GM21717 (cell line): ENCODE results near the gene PDE1C.

ENCODE experiments used
- ATAC-seq: cut with Tn5 transposase; IDR thresholded peaks from one replicate; pipeline ENCODE4 v1.9.1; 2021; ENCODE audit warnings: mild to moderate bottlenecking, moderate library complexity; ENCODE audit not compliant: unreplicated experiment

The PDE1C gene

DNA sequence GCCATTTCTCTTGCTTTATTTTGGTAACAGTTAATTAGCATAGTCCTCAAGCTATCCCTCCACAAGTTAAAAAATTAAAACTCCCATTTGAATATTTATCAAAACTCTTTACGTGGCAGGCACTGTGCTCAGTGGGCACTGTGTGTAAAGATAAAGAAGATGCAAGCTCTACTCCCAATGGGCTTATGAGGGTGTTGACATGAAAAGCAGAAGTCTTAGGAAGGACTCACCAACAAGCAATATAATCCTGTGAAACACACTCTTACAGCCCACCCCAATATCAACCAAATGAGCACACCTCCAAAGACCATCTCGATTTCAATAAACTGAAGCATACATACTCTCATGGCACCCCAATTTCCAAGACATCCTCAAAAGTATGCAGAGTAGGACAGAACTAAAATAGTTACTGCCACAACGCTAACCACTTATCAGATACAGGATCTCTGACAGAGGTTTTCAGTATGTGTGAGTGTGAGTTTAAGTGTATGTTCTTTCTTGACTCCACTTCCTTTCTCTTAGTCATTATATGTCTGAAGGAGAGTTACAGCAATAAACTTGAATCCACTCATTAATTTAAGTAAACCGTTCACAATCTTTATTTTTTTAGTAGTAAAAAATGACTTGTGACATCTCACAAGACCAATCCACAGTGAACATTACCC, 120.0 kb downstream of the PDE1C start:
- no peak for ATAC-seq

DNA sequence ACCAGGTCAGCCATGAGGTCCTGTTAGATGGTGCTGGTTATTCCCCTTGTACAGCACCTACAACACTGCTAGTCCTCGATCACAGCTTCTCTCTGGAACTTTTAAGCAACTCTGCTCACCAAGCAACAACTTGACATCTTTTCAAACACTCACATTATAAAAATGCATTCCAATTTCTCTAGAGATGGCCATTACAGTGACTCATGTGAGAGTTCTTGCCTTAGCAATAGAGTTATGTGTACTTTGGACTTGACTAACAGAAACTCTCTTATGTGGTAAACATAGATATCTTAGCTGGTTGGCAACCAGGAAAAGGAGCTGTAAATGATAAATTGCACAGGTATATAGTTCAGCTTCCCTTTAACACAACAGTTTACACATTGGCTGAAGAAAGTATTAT, 122.2 kb downstream of the PDE1C start:
- no peak for ATAC-seq

DNA sequence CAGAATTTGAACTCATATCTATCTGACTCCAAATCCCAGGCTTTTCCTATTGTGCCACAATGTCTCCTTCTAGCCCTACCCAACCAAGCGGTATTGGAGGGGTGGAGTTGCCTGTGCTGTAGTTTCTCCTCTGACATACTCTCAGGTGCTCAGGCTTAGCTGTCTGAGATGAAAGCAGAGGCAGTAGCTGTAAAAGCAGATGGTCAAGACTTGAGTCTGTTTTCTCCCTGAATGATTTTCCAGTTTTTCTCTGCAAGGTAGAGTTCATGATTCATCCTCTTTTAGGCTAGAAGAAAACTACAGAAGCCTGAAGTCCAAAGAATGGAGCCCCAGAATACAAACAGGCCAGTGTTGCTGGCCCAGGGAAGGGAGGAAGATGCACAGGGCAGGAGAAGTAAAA, 130.0 kb downstream of the PDE1C start:
- ATAC-seq = no peak

DNA sequence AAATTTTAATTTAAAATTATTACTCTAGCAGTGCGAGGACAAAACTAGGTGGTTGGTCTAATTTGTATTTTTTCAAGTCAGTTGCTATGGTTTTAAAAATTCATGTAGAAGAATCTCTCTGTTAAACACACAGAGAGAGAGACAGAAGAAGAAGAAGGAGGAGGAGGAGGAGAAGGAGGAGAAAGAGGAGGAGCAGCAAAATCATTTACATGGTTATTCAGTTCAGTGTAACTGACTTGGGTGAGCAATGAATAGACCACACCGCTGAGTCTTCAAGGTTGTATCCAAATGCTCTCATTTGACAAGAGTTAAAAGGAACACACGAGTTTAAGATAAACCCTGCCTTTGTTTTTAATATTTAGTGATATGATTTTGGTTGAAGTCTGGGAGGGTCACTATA, 131.1 kb downstream of the PDE1C start:
- ATAC-seq = no peak

DNA sequence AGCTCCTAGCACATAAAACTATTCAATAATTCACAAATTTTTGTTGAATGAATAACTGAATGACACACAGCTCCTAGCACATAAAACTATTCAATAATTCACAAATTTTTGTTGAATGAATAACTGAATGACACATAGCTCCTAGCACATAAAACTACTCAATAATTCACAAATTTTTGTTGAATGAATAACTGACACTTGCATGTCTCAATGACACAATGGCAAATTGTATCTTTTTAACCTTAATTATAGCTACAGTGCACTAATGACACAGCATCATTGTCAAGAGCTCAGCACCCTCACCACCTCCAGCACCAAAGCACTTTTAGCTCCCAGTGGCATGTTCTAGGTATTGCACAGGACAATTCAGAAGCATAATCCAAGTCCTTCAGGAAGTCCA, 131.6 kb downstream of the PDE1C start:
- ATAC-seq = no peak

DNA sequence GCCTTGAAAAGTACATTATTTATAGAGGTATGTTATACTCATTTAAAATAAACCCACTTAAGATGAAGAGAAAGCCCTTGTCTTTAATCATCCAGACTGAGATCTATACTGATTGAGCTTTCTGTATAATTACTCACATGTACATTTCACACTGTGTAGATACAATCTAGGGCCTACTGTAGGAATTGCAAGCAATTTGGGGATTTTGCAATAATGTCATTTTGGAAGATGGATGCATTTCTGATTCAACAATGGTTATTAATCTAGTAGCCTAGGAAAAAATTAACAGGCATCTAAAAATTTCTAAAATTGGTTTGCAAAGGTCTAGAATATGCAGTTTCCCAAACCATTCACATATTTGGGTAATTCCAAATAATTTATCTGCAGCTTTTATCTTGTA, 132.2 kb downstream of the PDE1C start:
- no peak for ATAC-seq

DNA sequence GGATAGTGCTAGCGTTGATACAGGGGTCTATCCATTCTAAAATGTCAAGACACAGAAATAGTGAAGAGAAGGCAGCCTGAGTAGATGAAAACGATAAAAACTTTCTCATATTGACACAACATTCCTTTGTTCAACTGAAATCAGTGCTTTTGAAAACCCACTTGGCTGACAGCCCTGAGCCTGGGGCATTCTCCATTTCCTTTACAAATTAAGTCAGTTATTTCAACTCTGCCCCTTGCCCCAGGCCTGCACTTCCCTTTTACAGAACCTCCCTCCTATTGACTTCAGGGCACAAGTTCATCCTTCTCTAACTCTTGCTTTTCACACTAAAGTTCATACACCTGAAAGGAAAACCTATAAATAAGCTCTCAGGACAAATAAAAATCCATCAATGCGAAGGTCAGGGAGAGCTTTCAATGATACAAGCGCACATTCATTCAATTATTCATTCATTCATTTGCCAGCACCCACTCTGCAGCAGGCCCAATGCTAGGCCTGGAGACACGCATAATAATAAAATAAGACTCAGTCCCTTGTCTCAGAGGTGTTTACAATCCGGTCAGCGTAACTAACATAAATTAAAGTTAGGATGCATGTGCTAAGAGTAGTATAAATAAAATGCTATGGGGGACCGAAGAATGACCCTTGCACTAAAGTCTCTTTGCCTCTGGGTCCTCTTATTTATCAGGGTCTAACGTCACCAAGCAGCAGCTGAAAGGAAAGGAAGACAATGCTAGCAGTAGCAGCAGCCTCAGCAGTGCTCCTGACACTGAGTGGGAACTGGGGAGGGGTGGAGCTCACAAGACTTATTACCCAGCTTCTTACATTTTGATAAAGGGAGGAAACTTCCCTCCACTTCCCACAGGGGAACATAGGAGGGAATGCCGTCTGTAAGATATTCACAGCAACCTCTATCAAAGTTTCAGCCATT, 134.8 kb downstream of the PDE1C start:
- no peak for ATAC-seq

DNA sequence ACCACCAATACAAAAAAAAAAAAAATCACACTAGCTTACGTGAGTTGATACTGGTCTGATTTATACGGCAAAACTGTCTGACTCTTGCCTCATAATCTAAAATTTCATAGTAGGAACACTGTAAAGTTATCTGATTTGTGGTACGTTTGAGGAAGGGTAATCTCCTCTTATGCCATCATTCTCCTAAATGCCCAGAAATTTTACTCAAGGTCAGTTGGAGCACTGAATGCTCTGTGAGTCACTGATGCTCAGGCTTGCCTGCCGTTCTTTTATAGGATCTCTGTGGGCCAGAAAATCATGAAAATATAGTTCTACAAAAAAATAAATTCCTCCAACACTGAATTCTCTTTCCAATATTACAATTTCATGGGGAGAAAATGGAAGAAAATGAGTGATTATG, 135.7 kb downstream of the PDE1C start:
- ATAC-seq = no peak

DNA sequence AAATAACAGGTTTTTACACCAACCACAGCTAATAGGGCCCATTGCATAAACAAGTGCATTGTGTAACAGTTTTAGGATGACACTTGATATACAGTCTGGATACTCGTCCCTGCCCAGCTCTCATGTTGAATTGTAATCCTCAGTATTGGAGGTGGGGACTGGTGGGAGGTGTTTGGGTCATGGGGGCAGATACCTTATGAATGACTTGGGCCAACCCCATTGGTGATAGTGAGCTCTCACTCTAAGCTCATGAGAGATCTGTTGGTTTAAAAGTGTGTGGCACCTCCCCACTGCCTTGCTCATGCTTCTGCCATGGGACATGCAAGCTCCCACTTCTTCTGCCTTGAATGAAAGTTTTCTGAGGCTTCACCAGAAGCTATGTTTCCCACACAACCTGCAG, 136.7 kb downstream of the PDE1C start:
- no peak for ATAC-seq

DNA sequence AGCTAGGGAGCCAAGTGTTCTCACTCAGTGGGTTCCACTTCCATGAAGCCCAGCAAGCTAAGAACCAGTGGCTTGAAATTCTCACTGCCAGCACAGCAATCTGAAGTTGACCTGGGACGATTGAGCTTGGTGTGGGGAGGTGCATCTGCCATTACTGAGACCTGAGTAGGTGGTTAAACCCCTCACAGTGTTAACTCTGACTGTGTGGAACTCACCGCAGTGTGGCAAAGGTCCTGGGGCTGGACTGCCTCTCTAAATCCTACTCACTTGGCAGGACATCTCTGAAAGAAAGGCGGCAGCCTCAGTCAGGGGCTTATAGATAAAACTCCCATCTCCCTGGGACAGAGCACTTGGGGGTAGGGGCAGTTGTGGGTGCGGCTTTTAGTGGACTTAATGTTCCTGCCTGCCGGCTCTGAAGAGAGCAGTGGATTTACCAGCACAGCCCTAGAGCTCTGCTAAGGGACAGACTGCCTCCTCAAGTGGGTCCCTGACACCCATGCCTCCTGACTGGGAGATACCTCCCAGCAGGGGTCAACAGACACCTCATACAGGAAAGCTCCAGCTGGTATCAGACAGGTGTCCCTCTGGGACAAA, 143.1 kb downstream of the PDE1C start:
- no peak for ATAC-seq

DNA sequence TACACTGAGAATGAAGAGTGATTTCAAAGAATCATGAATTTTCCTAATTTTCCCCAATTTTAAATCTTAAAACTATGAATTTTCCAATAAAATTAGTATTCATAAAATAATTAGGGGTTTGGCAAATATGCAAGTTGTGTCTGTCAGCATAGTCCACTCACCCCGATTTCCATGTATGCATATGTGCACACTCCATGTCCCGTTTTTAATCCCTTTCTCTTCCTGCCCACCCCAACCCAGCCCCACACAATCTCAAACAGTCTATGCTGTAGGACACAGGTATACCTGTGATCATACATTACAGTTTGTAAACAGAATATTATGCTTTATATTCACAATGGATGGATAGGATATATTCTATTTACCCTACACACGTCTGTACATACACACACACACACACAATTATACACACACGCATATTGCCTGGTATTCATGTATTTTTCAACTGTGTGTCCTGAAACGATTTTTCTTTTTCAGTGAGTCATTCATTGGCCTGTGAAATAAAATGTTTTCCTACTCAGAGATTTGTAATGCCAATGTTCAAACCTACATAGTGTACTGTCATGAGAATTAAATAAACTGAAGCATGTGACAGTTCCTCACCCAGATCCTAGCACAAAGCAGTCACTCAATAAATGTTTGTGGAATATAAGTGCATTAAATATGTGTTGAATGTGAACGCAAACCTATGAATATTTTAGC, 144.3 kb downstream of the PDE1C start:
- no peak for ATAC-seq

DNA sequence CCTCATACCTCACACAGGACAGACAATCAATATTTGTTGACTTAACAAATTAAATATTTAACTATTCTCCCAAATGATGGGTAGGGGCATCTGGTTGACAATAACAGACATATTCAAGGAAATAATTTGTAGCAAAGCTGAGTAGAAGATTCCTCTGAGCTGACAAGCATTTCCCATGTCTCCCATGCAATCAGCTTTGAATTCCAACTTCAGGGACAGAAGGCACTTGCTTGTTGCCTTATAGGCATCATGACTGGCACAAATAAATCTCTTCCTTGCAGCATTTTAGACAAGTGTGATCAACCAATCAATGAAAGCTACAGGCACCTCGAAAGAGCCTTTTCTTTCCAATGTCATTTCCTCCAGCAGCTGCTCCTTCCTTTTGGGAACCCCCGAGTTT, 146.0 kb downstream of the PDE1C start:
- ATAC-seq = no peak

DNA sequence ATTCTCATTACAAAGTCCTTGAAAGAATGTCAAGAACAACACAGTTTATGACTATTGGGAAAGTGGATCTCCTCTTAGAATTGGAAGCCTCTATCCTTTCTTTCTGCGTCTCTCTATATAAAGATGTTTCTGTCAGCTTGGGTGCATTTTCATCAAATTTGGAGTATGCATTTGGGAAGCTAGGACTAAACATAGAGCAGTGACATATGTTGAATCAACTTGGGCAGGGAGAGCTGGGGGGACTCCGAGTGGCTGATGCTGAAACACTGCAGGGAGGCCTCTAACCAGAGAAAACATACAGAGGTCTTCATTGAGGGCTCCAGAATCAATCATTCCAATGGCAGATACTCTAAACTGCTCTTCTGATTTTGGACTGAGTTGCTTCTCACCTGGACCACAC, 147.4 kb downstream of the PDE1C start:
- no peak for ATAC-seq

DNA sequence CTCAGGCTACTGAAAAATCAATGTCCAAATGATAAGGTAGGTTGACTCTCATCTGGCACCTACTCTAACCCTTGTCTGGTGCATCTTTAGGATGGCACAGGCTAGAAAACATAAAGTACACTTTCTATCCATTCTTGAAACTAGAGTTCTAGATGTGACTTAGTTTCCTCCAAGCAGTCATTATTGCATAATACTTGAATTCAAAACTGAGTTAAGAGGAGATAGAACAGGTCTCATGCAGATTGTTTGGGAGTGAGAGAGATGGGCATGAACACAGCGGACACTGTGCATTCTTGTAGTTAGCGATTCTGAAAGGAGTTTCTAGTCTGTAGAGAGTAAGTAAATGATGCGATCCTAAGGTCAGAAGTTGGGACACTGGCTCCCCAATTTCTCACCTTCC, 149.2 kb downstream of the PDE1C start:
- no peak for ATAC-seq

DNA sequence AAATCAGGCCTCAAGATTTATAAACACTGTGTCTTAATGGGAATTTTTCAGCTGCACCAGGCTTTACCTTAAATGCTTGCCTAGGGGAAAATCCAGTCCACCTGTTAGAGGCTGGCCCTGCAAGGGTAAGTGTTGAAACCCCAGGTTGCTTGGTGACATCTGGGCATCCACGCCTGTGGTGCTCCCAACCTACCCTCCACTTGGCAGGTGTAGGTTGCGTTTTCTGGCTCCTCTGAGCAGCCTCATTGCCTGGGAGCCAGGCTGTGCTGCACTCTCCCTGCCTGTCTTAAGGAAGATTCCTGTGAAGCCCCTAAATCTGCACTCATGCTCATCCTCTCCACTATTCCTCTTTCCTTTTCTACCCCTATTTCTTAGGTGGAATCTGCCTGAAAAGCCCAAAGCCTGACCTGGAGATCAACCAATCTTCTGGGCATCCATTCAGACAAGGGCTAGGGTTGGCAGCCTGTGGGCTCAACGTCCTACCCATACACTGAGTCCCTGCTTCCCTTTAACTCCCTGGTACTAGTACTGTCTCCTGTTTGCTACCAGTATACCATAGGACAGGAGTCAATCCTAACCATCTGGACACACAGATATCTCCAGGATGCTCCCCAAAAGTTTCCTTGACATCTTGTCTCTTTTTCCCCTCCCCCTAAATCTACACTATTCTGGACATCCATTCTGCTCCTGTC, 150.4 kb downstream of the PDE1C start:
- ATAC-seq = no peak

DNA sequence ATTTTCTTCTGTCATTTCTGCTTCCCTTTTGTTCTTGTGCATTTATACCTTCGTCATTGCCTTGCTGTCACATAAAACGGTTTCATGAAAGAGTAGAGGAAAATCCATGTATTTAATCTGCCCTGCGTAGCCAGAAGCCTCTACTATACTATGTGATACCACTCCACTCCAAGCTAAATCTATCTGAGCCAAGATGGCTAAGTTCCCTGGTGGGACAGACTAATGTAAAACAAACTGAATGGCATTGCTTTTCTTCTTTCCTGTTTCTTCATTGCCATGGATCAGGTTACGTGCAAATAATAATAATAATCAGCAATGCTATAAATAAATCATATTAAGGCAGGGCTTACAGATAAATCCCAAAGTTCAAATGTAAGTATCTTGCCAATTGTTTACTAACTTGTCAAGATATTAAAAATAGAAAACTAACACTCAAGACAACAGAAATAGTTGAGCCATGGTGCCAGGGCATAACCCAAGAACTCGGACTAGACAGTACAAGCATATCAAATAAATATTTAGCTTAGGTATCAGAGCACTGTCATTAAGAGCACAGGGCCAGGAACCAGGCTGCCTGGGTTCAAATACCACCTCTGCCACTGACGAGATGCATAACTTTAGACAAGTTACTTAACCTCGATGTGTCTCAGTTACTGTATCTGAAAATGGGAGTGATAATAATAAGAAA, 151.4 kb downstream of the PDE1C start:
- ATAC-seq = no peak

DNA sequence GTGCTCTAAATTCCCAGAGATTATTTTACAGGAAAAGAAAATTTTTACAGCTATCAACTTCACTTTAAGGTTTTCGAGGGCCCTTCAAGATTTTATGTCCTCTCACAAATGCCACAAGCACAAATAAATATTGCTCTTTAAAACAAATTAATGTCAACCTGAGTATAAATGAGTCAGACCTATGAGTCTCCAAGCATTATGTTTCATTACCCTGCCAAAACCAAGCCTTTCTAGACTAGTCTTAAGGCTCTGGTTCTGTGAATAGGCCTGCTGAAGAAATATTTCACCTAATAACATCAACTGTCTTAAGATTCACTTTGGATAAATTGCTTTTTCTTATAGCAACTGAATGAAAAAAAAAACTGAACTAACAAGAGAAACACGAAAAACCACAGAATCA, 153.0 kb downstream of the PDE1C start:
- ATAC-seq = no peak

DNA sequence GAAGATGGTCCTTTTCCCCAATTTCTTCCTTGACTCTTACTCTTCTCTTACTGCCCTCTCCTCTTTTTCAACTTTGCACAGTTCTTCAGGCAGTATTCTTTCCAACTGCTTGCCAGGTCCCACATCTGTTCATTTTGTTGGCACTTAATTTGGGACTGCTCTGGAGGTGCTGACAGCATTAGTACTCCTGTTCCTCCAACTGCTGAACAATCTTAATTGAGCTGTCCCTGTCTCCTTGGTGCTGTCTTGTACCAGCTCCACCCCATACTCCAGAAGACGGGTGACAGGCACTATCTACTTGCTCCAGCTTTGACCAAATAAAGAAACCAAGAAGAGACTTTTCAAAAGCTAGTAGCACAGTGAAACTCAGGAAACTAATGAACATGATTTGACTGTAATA, 160.0 kb downstream of the PDE1C start:
- no peak for ATAC-seq

DNA sequence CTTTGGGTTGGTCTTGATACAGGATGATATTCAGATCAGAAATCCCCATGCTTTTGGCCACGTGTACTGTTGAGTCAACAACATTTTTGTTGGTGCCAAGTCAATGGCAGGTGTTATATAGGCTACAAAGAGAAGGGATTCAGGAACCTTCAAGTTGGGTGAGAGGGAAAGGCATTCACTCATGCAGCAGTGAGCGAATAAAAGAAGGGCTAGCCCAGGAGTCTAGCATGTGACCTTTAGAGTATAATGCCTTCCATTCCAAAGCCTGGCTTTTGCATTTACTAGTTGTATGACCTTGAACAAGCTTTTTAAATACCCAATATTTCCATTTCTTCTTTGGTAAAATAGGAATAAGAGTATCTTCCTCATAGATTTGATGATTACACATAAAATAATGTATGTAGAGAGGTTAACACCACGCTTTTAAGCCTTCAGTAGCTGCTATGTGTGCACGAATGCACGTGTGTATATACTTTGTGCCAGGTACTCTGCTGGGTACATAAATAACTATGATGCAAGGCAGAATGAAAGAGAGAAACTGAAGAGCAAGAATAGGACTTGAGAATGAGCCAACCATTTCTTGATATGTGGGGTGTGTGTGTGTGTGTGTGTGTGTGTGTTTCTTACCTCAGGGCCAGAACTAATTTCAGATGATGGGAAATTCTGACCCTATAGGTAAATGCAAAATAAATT, 163.6 kb downstream of the PDE1C start:
- ATAC-seq = no peak

DNA sequence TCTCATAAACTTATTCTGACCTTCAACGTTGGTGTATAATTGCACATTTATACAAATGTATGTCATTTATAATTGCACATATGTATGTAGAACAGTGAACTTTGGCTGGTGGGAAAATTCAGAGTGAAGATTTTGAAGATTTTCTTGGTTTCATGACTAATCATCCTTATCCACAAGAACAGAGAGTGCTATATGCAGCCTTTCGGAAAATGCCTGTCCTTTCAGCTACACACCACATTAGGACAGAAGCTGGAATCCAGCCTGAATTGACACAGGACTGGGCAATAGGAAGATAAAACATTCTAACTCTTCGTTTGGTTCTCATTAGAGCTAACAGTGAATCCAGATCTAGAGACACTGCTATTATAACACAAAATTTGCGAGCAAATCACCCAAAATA, 166.2 kb downstream of the PDE1C start:
- no peak for ATAC-seq
